ENCODE data around the gene PLOD2.

GRCh38 chr3:146172586-146172985, 11.6 kb upstream of the PLOD2 start:
- TF ChIP-seq CTCF (IDR thresholded peaks at IDR 0.05) (no peak), POLR2A (IDR thresholded peaks at IDR 0.05) (no peak)

Measured in tibial nerve (tissue), 3 donors.